Activated T-cell treated with anti-CD3 and anti-CD28 coated beads for 48 hours (primary cell): ENCODE measurements around the gene NACAD.

Experiments used
- DNase-seq: peaks from one replicate; pipeline ENCODE4 v3.0.0-alpha.2; 2020; ENCODE audit warnings: low read depth

Gene NACAD

DNA sequence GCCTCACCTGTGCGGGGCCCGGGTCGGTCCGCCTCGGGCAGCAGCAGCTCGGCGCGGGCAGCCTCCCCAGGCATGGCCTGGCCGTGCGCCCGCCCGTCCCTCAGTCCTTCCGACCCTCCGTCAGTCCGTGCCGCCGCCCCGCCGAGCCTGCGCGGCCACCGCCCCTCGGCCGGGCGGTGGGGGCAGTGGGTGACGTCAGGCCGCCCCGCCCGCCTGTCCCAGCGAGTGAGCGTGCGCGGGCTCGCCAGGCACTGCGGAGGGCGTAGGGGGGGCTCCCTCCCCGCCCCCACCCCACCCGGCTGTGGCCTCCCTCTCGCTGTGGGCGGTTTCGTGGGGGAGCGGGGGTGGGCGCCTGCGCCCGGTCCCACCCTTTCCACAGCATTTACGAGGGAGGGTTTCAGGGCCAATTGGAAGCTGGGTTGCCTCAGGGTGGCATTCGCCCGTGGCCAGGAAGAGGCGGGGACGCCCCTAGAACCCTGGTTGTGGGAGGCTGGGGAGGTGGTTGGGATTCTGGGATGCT is at the start of gene NACAD:
TSS of gene NACAD (minus strand) at position 149 of the 520 bp plus-strand sequence. CDS start at position 74, 75 bp downstream.
- DNase-seq: no peak

DNA sequence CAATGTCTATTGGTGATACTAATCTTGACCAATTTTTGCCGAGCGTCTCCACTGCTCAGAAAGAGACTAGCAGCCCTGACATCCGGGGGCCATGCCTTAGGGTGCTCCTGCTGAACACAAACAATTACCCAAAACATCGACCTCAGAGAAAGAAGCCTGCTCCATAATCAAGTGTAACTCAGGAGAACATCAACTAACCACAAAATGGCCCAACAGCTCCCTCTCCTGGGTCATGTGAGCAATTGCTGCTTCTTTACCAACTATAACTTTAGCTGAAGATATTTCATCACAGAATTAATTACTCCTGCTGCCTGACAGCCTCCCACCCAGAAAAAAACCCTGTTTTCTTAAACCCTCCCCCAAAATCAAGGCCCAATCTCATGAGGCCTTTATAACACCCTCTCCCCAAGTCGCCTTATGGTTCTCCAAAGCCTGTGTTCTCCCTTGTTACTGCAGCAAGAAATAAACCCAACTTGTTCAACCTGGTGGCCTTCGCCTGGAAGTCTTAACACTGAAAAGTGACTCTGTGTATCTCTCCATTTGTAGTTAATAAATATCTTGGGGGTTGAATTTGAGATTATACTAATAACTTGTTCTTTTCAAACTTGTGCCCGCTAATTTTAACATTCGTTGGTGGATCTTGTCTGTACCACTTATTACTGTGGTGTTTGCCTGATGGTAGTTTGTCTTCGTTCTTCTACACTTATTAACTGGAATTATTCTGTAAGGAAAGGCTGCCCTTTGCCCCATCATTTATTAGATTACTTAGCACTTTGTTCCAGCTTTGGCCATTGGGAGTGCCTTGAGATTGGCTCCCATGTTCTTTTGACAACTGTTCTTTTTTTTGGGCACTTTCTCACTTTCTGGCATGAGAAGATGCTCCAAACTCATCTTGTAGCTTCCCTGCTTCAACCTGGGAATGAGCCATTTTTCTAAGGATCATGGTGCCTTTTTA is 47.6 kb upstream of the NACAD start:
- peak; percentile 45 for DNase-seq

DNA sequence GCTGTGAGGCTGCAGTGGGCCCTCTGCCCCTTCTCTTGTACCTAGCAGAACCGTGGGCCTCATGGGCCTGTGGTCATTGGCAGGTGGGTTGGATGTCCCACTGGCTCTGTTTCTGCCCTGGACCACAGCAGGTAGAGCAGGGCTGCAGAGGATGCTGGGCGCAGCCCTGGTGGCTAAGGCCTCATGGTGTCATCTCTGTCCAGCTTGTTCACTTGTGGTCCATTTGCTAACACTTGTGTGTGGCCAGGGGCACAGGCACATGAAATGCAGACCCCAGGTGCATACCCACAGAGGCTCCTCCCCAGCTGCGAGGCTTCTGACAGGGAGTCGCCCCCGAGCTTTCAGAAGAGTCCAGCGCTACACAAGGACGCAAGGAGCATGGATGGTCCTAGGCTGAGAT is 45.1 kb upstream of the NACAD start:
- no peak for DNase-seq

DNA sequence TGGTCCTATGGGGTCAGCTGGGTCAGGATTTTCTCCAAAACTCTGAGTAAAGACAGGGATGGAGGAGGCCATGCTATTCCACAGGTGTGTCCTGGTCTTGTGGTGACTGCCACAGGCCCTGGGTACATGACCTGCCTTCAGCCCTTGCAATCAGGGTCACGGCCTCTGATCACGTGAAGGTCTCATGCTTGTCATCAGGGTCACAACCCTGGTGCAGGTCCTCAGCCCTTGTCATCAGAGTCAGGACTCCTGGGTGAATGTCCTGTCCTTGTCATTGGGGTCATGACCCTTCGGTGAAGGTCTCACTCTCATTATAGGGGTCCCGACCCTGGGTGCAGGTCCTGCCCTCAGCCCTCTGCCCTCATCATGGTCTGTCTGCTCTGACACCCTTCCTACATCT is 44.6 kb upstream of the NACAD start:
- no peak for DNase-seq

DNA sequence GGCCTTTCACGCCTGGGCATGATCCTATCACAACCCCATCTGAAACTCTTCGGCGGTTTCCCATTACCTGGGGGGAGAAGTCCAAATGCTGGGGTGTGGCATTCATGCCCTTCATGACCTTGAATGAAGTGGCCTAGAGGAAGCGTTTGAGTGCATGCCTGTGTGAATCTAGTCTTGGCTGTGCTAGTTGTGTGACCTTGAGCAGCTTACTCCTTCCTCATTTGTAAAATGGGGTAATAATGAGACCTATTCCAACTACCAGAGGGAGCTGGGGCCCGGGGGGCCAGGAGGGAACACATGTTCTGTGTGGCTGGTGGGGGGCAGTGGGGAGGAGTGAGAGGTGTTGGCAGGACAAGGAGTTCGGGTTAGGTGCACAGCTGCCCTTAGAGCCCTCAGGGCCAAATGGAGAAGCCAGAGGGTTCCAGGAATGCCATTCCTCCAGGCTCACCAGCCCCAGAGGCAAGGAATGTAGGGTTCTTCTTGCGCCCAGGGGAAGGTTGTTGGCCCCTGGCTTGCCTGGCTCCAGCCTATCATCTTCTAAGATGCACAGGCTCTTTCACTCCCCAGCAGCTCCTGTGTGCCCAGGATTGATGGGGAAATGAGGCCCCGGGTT is 44.0 kb upstream of the NACAD start:
- no peak for DNase-seq

DNA sequence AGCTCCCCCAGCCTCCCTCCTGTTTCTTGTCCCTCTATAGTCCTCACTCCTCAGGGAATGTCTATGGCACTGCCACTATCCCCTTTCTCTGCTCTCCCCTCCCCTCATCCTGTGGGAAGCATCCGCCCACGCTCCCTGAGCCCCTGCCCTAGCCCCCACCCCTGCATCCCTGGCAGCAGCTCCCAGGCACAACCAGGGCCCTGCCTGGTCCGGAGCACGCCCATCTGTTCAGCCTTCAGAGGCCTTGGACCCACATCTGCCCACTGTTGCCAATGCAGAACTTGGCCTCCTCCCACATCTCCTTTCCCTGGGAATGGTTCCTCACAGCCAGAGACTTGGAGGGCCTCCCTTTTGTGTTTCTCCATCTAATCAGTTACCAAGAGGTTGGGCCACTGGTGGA is 43.1 kb upstream of the NACAD start:
- DNase-seq: no peak

DNA sequence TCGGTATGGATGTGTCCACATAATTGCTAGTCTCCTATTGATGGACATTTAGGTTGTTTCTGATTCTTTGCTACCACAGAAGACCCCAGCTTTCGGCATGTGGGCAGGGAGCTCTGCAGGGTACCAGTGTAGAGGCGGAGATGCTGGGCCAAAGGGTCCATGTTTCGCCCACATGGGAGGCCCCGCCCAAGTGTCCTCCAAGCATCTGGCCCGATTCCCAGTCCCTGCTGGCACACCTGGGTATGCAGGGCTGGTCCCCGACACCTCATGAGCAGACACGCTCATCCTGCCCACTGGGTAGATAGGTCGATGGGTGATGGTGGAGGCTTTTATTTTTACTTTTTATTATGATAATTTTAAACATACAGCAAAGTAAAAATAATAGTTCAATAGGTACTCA is 42.1 kb upstream of the NACAD start:
- DNase-seq: no peak

DNA sequence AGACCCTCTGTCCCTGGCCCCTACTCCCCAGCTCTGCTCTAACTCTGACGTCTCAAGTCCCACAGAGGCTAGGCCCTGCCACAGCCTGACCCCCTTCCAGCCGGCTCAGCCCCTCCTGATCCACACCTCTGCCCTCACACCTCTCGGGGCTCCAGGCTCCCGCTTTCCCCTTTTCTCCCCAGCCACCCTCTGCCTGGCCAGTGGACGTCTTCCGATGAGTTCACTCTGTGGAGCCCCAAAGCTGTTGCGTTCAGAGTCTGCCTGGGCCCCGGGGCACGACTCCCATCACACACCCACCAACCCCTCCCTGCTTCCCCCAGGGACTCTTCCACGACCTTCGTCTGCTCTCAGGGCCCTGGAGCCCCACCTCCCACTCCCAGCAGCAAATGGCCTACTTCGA is 41.1 kb upstream of the NACAD start:
- DNase-seq: no peak

GRCh38 chr7:45129181-45129800 is 40.5 kb upstream of the NACAD start:
- DNase-seq: no peak

GRCh38 chr7:45126920-45127319 is 38.2 kb upstream of the NACAD start:
- DNase-seq: no peak

- no peak for DNase-seq
Observed at GRCh38 chr7:45126201-45126600, 37.4 kb upstream of the NACAD start.

- no peak for DNase-seq
Observed at GRCh38 chr7:45125193-45125904, 36.6 kb upstream of the NACAD start.

DNA sequence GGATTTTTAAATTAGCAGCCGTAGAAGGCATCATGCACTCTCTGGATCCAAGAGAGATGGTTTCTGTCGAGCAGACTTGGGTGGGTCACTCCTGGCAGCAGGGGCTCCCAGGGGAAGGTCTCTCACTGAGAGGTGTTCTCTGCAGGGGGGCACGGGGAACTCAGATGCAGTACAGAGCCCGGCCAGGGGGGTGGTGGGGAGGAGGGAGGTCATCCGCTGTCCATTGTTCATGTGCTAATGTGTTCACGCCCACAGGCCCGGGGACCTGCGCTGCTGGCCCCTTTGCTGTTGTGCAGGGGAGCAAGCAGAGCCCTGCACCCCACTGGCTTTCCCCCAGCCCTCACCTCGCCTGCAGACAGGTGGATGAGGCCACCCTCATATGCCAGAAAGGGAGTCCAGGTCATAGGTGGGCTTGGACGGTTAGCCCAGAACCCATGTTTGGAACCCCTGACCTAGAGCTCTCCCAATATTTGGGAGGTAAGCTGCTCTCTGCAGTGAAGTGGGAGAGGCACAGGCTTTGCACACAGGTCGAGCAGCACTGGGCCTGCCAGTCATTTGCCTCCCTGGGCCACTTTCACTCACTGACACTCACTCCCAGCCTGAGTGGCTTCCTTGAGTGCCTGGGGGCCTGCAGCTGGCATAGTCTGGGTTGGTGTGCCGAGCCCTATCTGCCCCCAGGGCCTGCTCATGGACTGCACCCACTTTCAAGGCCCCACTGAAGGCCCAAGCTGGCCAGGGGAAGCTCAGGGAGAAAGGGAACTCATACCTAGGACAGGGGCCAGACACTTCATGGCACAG is 35.3 kb upstream of the NACAD start:
- DNase-seq: no peak

- no peak for DNase-seq
Observed at GRCh38 chr7:45122975-45123860, 34.4 kb upstream of the NACAD start.

- no peak for DNase-seq
Observed at GRCh38 chr7:45119550-45119949, 30.8 kb upstream of the NACAD start.

DNA sequence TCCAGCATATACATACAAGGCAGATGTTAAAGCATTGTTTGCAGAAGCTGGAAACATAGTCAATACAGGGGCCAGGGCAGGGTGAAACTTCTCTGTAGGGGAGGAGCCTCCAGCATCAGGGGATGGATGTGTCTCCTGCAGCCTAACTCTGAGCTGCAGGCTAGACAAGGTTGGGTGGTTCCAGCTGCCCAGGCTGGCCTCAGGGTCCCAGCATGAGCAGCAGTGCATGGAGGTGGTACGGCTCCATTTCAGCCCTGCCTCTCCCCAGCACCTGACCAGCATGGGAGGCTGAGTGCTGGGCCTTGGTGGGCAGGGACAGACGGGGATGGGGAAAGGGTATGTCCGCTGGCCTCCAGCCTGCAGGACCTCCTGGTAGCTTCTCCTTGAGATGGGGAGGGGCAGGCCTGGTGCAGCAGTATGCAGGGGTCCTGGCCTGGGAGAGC is 30.1 kb upstream of the NACAD start:
- no peak for DNase-seq

DNA sequence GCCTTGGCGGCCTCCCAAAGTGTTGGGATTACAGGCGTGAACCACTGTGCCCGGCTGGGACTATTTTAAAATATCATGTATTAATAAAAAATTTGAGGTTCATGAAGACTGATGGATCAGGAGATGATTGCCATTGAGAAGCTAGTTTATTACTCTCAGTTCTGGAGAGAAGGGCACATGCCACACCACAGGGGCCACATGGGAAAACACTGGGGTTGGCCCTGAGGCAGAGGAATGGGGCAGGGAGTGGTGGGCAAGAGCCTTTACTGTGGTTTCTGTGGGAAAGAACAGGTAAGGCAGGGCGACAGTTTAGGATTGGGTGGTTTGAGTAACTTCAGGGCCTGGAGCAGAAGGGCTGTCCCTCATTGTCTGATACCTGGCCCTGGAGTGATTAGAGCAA is 29.5 kb upstream of the NACAD start:
- no peak for DNase-seq

DNA sequence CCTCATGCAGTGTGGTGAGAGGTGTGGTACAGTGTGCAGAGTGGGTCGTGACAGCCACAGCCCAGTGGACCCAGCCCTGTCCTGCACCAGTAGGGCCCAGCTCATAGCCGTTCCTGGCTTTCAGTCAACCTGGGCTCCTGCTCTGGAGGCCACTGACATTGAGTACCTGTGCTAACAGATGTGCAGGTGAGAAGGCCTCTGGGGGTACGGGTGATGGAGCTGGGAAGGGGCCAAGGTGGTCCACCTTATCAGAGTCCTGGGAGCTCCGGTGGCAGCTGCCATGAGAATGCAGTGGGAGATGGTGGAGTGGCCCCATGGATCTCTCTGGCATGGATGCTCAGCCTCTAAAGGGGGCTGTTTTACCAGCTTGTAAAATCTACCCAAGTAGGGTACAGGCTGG is 28.8 kb upstream of the NACAD start:
- DNase-seq: no peak

GRCh38 chr7:45116048-45116447 is 27.3 kb upstream of the NACAD start:
- DNase-seq: no peak

- DNase-seq: no peak
Observed at GRCh38 chr7:45114926-45115325, 26.2 kb upstream of the NACAD start.
